Stimulated activated CD8-positive, alpha-beta memory T cell treated with anti-CD3 and anti-CD28 coated beads, Interleukin-7, amount 100 ng/mL, for 4 hours (primary cell): ENCODE results near the gene WFIKKN1.

Source experiments
- DNase-seq, 2 donors: peaks; one replicate each; pipeline ENCODE4 v3.0.0-alpha.2; 2020; ENCODE audit warnings: low read depth in 2 of 2

Gene WFIKKN1

GRCh38 chr16:637081-638018 lies 6.6 kb downstream of the WFIKKN1 start:
- DNase-seq: peak; percentile 79 to 81

GRCh38 chr16:638034-638543 lies 7.3 kb downstream of the WFIKKN1 start:
- no peak for DNase-seq

GRCh38 chr16:638836-639235 lies 8.1 kb downstream of the WFIKKN1 start:
- DNase-seq: no peak

GRCh38 chr16:640614-641013 lies 9.8 kb downstream of the WFIKKN1 start:
- no peak for DNase-seq

- DNase-seq: peak; percentile 25 to 63
Observed at GRCh38 chr16:641326-642188, 10.8 kb downstream of the WFIKKN1 start, which contains the start of gene MCRIP2. Gene MCRIP2, plus strand, starts transcription at chr16:641828. Its CDS starts 164 bp downstream, at chr16:641992.

GRCh38 chr16:642189-643049 lies 11.6 kb downstream of the WFIKKN1 start:
- no peak for DNase-seq

GRCh38 chr16:643050-643368 lies 12.2 kb downstream of the WFIKKN1 start:
- no peak for DNase-seq

- no peak for DNase-seq
Observed at GRCh38 chr16:644556-644955, 13.8 kb downstream of the WFIKKN1 start.

GRCh38 chr16:645852-646678 lies 15.3 kb downstream of the WFIKKN1 start:
- no peak for DNase-seq

GRCh38 chr16:646679-647172 lies 15.9 kb downstream of the WFIKKN1 start:
- DNase-seq: no peak

GRCh38 chr16:647173-647902 lies 16.6 kb downstream of the WFIKKN1 start:
- no peak for DNase-seq

GRCh38 chr16:648071-648780 lies 17.4 kb downstream of the WFIKKN1 start:
- no peak for DNase-seq

- peak; percentile 83 to 91 for DNase-seq
Observed at GRCh38 chr16:648781-649589, 18.2 kb downstream of the WFIKKN1 start, which contains the start of gene WDR90. Gene WDR90, plus strand, starts transcription at chr16:649365. Its CDS starts 52 bp downstream, at chr16:649417.

GRCh38 chr16:649631-650030 lies 18.8 kb downstream of the WFIKKN1 start:
- no peak for DNase-seq

- DNase-seq: no peak
Observed at GRCh38 chr16:651844-652243, 21.1 kb downstream of the WFIKKN1 start.

- DNase-seq: no peak
Observed at GRCh38 chr16:652454-653305, 21.9 kb downstream of the WFIKKN1 start.

- no peak for DNase-seq
Observed at GRCh38 chr16:654034-654433, 23.2 kb downstream of the WFIKKN1 start.
